8988T (cell line): ENCODE results near the gene EVC.
A peak's percentile ranks its signal among the peaks of the same experiment; 100 is the strongest.
"Not testable (repeated sequence)": the region's sequence is repeated elsewhere in the genome, so short reads cannot be mapped to it uniquely, and the experiment has no call there.

Experiments used
- DNase-seq: peaks from one replicate; pipeline ENCODE4 v3.0.0; 2011

EVC gene

GRCh38 chr4:5790546-5790857 lies 79.5 kb downstream of the EVC start:
- DNase-seq, result no peak

GRCh38 chr4:5791654-5792053 lies 80.7 kb downstream of the EVC start:
- DNase-seq, result no peak

- no peak for DNase-seq
Observed at GRCh38 chr4:5793514-5793913, 82.5 kb downstream of the EVC start.

- DNase-seq, result no peak
Observed at GRCh38 chr4:5795580-5795979, 84.6 kb downstream of the EVC start.

- no peak for DNase-seq
Observed at GRCh38 chr4:5796976-5797375, 86.0 kb downstream of the EVC start.

- no peak for DNase-seq
Observed at GRCh38 chr4:5797866-5798265, 86.9 kb downstream of the EVC start.

GRCh38 chr4:5798462-5798861 lies 87.5 kb downstream of the EVC start:
- DNase-seq, result no peak

- no peak for DNase-seq
Observed at GRCh38 chr4:5798946-5799345, 87.9 kb downstream of the EVC start.

GRCh38 chr4:5799406-5799805 lies 88.4 kb downstream of the EVC start:
- no peak for DNase-seq

- no peak for DNase-seq
Observed at GRCh38 chr4:5800496-5800895, 89.5 kb downstream of the EVC start.

GRCh38 chr4:5801696-5802095 lies 90.7 kb downstream of the EVC start:
- DNase-seq, result no peak

- no peak for DNase-seq
Observed at GRCh38 chr4:5802565-5802964, 91.6 kb downstream of the EVC start.

- DNase-seq, result peak; percentile 48
Observed at GRCh38 chr4:5804656-5805055, 93.7 kb downstream of the EVC start.

GRCh38 chr4:5805270-5805669 lies 94.3 kb downstream of the EVC start:
- no peak for DNase-seq

- no peak for DNase-seq
Observed at GRCh38 chr4:5808081-5808741, 97.2 kb downstream of the EVC start.

- no peak for DNase-seq
Observed at GRCh38 chr4:5809216-5809776, 98.3 kb downstream of the EVC start.

- no peak for DNase-seq
Observed at GRCh38 chr4:5810151-5810550, 99.2 kb downstream of the EVC start.

- no peak for DNase-seq
Observed at GRCh38 chr4:5810770-5811430, 99.9 kb downstream of the EVC start.

GRCh38 chr4:5812057-5812456 lies 101.1 kb downstream of the EVC start:
- DNase-seq, result not testable (repeated sequence)

GRCh38 chr4:5812506-5813229 lies 101.7 kb downstream of the EVC start:
- DNase-seq, result peak; percentile 71

GRCh38 chr4:5813882-5814255 lies 102.9 kb downstream of the EVC start:
- no peak for DNase-seq

GRCh38 chr4:5814421-5814820 lies 103.4 kb downstream of the EVC start:
- DNase-seq, result no peak

GRCh38 chr4:5815641-5816040 lies 104.6 kb downstream of the EVC start:
- DNase-seq, result no peak

- no peak for DNase-seq
Observed at GRCh38 chr4:5816101-5816500, 105.1 kb downstream of the EVC start.
